ENCODE measurements around the gene NXPE3.
A peak's percentile ranks its signal among the peaks of the same experiment; 100 is the strongest.

NXPE3 gene

DNA sequence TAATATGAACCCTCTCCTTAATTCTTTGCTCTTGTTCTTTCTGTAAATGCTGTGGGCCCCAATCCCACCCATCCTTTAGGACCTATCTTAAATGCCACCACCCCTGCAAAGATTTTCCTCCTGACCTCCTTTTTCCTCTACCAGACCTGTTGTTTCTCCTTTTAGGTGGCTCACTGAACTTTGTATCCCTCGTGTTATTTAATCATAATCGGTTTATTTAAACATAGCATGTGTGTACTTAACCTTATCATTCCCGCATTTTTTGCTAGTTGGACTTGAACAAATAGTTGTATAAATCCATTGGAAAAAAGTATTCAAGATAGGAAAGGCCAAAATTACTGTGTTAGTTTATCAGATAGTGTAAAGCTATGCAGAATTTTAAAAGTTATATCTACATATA lies 69.3 kb downstream of the NXPE3 start:
- DNase-seq (ENCODE audit: low read depth): no peak
- no peak overlapping the region for H3K4me3 ChIP-seq (ENCODE audit: low read length)
- TF ChIP-seq, protein P1, sequence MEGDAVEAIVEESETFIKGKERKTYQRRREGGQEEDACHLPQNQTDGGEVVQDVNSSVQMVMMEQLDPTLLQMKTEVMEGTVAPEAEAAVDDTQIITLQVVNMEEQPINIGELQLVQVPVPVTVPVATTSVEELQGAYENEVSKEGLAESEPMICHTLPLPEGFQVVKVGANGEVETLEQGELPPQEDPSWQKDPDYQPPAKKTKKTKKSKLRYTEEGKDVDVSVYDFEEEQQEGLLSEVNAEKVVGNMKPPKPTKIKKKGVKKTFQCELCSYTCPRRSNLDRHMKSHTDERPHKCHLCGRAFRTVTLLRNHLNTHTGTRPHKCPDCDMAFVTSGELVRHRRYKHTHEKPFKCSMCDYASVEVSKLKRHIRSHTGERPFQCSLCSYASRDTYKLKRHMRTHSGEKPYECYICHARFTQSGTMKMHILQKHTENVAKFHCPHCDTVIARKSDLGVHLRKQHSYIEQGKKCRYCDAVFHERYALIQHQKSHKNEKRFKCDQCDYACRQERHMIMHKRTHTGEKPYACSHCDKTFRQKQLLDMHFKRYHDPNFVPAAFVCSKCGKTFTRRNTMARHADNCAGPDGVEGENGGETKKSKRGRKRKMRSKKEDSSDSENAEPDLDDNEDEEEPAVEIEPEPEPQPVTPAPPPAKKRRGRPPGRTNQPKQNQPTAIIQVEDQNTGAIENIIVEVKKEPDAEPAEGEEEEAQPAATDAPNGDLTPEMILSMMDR (IDR thresholded peaks at IDR 0.05; ENCODE audit: insufficient read depth, low read depth, low read length, missing control alignments): no peak

DNA sequence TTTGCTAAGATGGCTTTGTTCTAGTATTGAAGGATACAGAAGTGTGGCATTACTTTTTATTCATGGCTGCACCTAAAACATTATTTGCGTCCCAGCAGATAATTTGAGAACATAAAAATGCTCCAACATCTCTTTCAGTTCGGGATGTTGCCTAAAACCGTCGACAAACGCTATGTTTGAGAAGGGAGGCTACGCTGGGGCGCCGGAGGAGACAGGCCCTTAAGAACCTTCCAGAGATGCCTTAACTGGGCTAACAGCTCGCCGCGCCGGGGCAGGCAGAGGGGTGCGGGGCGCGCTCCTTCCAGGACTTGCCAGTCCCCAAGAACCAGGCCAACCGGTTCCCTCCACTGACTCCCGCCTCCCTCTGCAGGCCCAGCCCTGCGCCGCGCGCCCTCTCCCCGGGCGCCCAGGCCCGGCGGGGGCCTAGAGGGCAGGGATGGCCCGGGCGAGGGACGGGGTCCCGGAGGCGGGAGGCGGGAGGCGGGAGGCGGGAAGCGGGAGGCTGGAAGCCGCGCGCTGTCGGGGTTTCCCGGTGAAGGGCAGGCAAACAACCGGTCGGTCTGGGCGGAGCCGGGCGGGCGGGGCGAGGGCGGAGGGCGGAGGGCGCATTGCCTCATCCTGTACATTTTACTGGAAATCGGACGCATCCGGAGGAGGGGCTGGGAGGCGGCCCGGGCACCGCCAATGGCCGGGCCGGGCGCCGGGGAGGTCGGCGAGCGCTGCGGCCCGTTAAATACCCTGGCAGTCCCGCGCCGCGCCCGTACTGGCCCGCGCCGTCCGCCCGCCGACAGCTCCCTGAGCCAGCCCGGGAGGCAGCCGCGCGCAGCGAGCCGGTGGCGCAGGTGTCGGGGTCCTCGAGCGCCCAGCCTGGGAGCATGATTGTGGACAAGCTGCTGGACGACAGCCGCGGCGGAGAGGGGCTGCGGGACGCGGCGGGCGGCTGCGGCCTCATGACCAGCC lies 70.0 kb downstream of the NXPE3 start, which contains the start of gene NFKBIZ:
Gene NFKBIZ (plus strand): TSS at position 761 of the 960 bp plus-strand sequence. CDS start 115 bp downstream, at position 876.
- H3K4me3 ChIP-seq (ENCODE audit: low read length): peak within 1 kb of the TSS; percentile 88
- TF ChIP-seq, protein P1 (IDR thresholded peaks at IDR 0.05; ENCODE audit: insufficient read depth, low read depth, low read length, missing control alignments): no peak

DNA sequence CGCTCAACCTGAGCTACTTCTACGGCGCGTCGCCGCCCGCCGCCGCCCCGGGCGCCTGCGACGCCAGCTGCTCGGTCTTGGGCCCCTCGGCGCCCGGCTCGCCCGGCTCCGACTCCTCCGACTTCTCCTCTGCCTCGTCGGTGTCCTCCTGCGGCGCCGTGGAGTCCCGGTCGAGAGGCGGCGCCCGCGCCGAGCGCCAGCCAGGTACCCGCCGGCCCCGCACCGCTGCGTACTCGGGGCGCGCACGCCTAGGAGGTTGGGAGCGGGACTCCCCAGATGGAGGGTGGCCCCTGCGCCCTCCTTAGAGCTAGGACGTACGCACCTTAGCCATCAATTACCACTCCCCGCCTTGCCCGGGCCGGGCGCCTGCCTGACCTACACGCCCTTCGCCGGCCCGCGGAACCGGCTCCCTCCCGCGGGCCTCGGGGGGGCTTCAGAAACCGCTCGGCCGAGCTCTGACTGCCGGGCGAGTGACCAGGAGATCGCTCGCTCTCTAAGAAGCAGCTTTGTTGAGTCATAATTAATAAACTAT lies 70.8 kb downstream of the NXPE3 start:
- TF ChIP-seq, protein P1 (IDR thresholded peaks at IDR 0.05; ENCODE audit: insufficient read depth, low read depth, low read length, missing control alignments): no peak
- no peak for DNase-seq (ENCODE audit: low read depth)
- H3K4me3 ChIP-seq (ENCODE audit: low read length): peak overlapping the region; percentile 88

More for the DNA sequence above, 70.0 kb downstream of the NXPE3 start, which contains the start of gene NFKBIZ:
- DNase-seq (ENCODE audit: low read depth): peak; percentile 98

DNA sequence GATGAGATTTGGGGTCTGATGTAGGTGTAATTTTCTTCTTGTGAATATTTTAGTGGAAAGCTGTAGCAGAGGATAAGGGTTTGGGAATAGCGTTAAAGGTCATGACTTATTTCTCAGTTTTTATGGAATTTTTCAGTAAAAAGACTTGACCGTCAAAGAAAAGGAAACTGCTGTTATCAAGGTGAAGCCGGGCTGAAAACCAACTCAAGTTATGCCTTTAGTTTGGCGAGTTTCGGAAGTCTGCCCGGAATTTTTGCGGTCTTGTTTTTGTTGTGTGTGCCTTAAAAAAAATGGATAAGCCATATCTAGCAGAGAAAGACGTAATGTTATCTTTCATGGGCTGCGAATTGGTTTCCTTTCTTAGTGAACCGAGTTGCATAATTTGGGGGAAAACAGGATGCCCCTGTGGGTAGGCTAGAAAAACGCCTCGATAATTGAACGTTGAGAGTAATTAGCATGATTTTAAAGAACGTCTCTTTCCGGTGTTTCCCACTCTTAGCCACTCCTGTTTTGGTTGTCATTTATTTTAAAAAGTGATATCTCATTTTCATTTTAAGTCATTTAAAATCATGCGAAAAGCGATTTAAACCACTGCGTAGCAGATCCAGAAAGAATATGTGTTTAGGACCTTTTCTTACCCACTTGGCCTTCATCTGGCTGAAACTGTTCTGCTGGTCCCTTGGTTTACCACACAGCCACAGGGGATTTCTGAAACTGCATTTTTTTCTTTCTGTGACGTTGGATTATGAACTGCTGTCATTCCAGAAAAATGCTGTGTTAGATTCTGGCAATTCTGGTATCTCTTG lies 71.4 kb downstream of the NXPE3 start:
- TF ChIP-seq, protein P1 (IDR thresholded peaks at IDR 0.05; ENCODE audit: insufficient read depth, low read depth, low read length, missing control alignments): no peak
- peak overlapping the region; percentile 88 for H3K4me3 ChIP-seq (ENCODE audit: low read length)
- no peak for DNase-seq (ENCODE audit: low read depth)

DNA sequence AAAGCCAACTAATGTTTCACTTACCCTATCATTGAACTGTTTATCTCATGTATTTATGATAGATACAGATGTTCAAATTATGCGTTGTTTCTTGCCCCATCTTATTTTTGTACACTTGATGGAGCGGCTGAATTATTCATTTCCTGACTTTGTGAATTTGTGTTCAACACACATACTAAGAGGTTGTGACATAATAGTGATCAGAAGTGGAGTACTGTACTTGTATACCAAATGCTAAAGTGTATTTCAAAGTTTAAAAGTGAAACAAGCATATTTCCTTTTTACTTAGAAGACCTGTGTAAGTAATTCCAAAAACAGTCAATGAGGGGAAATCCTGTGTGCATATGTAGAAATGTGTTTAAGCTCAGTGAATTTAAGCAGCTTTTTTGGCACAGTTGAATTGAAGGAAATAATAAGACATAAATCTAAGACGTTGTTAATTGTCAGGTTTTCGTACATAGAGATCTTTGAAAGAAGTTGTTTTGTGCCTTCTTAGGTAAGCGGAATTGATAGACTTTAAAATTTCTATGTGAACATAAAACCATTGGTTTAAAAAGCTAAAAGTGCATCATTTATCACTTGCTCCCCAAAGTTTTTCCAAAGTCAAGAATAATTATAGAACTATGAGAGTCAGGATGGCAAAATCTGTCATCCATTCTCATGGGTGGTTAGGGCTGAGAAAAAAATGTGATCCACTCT lies 72.2 kb downstream of the NXPE3 start:
- peak overlapping the region; percentile 88 for H3K4me3 ChIP-seq (ENCODE audit: low read length)
- TF ChIP-seq, protein P1 (IDR thresholded peaks at IDR 0.05; ENCODE audit: insufficient read depth, low read depth, low read length, missing control alignments): no peak
- DNase-seq (ENCODE audit: low read depth): no peak

Measured in epithelial cell of esophagus (primary cell).